GM23338 (cell line): Measurements from ENCODE around the gene GPATCH2. TPM values are rescaled to one million over a fixed set of nuclear protein-coding genes. Genes with fewer than 3 reads are reported as not detected.
A peak's percentile ranks its signal among the peaks of the same experiment; 100 is the strongest.

Source experiments
- ATAC-seq: fragments of 200-7000 bp; cut with Tn5 transposase; 3 replicates; pipeline ENCODE4 v1.9.1; 2020
- DNase-seq: peaks from one replicate; pipeline ENCODE4 v3.0.0-alpha.2; 2015; ENCODE audit warnings: low spot score
- H2AFZ ChIP-seq: fragments of 200-600 bp; sonication (generic); 2 replicates; pipeline ENCODE4 v1.8.0; 2016; ENCODE audit warnings: antibody characterized with exemption, mild to moderate bottlenecking, moderate library complexity
- H3F3A ChIP-seq: fragments of 200-600 bp; sonication (generic); replicated peaks from 2 replicates; pipeline ENCODE4 v1.8.0; 2017; ENCODE audit warnings: antibody characterized with exemption, mixed run types, low read depth
- H3K27ac ChIP-seq: fragments of 200-600 bp; sonication (generic); 2 replicates; pipeline ENCODE4 v1.6.1; 2016; ENCODE audit warnings: low read depth
- H3K27me3 ChIP-seq: fragments of 200-600 bp; sonication (generic); 2 replicates; pipeline ENCODE4 v1.8.0; 2016; ENCODE audit warnings: mild to moderate bottlenecking, mixed run types, moderate library complexity; ENCODE audit not compliant: insufficient read depth
- H3K36me3 ChIP-seq: fragments of 200-600 bp; sonication (generic); 2 replicates; pipeline ENCODE4 v1.8.0; 2016; ENCODE audit warnings: mild to moderate bottlenecking; ENCODE audit not compliant: insufficient read depth
- H3K4me1 ChIP-seq: fragments of 200-600 bp; sonication (generic); 2 replicates; pipeline ENCODE4 v1.8.0; 2016; ENCODE audit warnings: mild to moderate bottlenecking, moderate library complexity; ENCODE audit not compliant: insufficient read depth
- H3K4me2 ChIP-seq: fragments of 200-600 bp; sonication (generic); 2 replicates; pipeline ENCODE4 v1.7.1; 2017; ENCODE audit warnings: mixed run types
- H3K4me3 ChIP-seq: fragments of 200-600 bp; sonication (generic); 2 replicates; pipeline ENCODE4 v1.6.1; 2016; ENCODE audit warnings: mixed run types
- H3K79me2 ChIP-seq: fragments of 200-600 bp; sonication (generic); replicated peaks from 2 replicates; pipeline ENCODE4 v1.8.0; 2017; ENCODE audit warnings: mild to moderate bottlenecking; ENCODE audit not compliant: insufficient read depth
- H3K9me2 ChIP-seq: fragments of 200-600 bp; sonication (generic); 2 replicates; pipeline ENCODE4 v1.8.0; 2017; ENCODE audit not compliant: insufficient read depth
- H4K20me1 ChIP-seq: fragments of 200-600 bp; sonication (generic); replicated peaks from 2 replicates; pipeline ENCODE4 v1.8.0; 2017; ENCODE audit warnings: mild to moderate bottlenecking; ENCODE audit not compliant: insufficient read depth
- H3K27ac Mint-ChIP-seq: 2 replicates; pipeline ENCODE4 v1.8.0; 2020; ENCODE audit warnings: inconsistent platforms, mild to moderate bottlenecking, moderate library complexity, mixed read lengths
- H3K27me3 Mint-ChIP-seq: 3 replicates; pipeline ENCODE4 v1.8.0; 2022; ENCODE audit warnings: low read depth, mild to moderate bottlenecking, moderate library complexity, mixed read lengths, inconsistent platforms; ENCODE audit not compliant: insufficient read depth, poor library complexity
- H3K36me3 Mint-ChIP-seq: 3 replicates; pipeline ENCODE4 v1.8.0; 2021; ENCODE audit warnings: low read depth, mild to moderate bottlenecking, inconsistent platforms, moderate library complexity, mixed read lengths
- H3K4me1 Mint-ChIP-seq: 3 replicates; pipeline ENCODE4 v1.8.0; 2020; ENCODE audit warnings: mild to moderate bottlenecking, inconsistent platforms, mixed read lengths
- H3K4me3 Mint-ChIP-seq: 3 replicates; pipeline ENCODE4 v1.8.0; 2021; ENCODE audit warnings: moderate library complexity, mild to moderate bottlenecking, inconsistent platforms, mixed read lengths
- H3K9me3 Mint-ChIP-seq: 3 replicates; pipeline ENCODE4 v1.8.0; 2020; ENCODE audit warnings: moderate library complexity, mild to moderate bottlenecking, inconsistent platforms, mixed read lengths
- CREB1 ChIP-seq: fragments of 250-450 bp; sonication (Bioruptor Pico); IDR thresholded peaks from 2 replicates; pipeline ENCODE4 v1.5.0; 2020; ENCODE audit warnings: low read depth, mild to moderate bottlenecking, moderate library complexity
- CTCF ChIP-seq, 2 experiments: fragments of 200-600 bp in 1 of 2; sonication (generic) in 1 of 2; conservative IDR thresholded peaks; 2 replicates each; pipeline versions ENCODE4 v1.5.1 to v1.6.1; 2016 to 2017; ENCODE audit warnings: antibody characterized with exemption in 2 of 2, low read depth in 2 of 2, mild to moderate bottlenecking in 2 of 2, moderate library complexity in 1 of 2
- EZH2 ChIP-seq: fragments of 200-600 bp; sonication (generic); IDR thresholded peaks from one replicate; pipeline ENCODE4 v1.8.0; 2017; ENCODE audit warnings: antibody characterized with exemption, mild to moderate bottlenecking, low read depth; ENCODE audit not compliant: unreplicated experiment
- EZH2phosphoT487 ChIP-seq: fragments of 200-600 bp; sonication (generic); IDR thresholded peaks from one replicate; pipeline ENCODE4 v1.8.1; 2018; ENCODE audit warnings: antibody characterized with exemption; ENCODE audit not compliant: unreplicated experiment
- JUNB ChIP-seq: IDR thresholded peaks from one replicate; pipeline ENCODE4 v1.6.1; 2016; ENCODE audit warnings: antibody characterized with exemption; ENCODE audit not compliant: unreplicated experiment
- STAT1 ChIP-seq: IDR thresholded peaks from one replicate; pipeline ENCODE4 v1.6.1; 2016; ENCODE audit warnings: antibody characterized with exemption; ENCODE audit not compliant: unreplicated experiment
- ZNF114 ChIP-seq: fragments of 250-450 bp; sonication (Bioruptor Pico); IDR thresholded peaks from 2 replicates; pipeline ENCODE4 v1.5.0; 2020; ENCODE audit warnings: mild to moderate bottlenecking, moderate library complexity
- ZNF462 ChIP-seq: fragments of 250-450 bp; sonication (Bioruptor Pico); IDR thresholded peaks from 2 replicates; pipeline ENCODE4 v1.5.0; 2020; ENCODE audit warnings: mild to moderate bottlenecking, moderate library complexity
- polyA plus RNA-seq: library from polyadenylated mRNA; unstranded; fragments of >200 nt; fragmentation: Nextera tagmentation; extraction: Ambion mirVana; gene quantifications from 2 replicates; pipeline ENCODE4 v1.2.1, GENCODE V29; 2016
- total RNA-seq: library from RNA; depleted of rRNA; stranded (reverse); fragments of >200 nt; shearing (Covaris generic); gene quantifications from 2 replicates; pipeline ENCODE4 v1.2.3, GENCODE V29; 2014
- TF ChIP-seq, protein P1 (sequence below): IDR thresholded peaks from one replicate; pipeline ENCODE4 v1.6.1; 2018; ENCODE audit warnings: antibody characterized with exemption; ENCODE audit not compliant: unreplicated experiment

The GPATCH2 gene
- total and polyA plus RNA-seq, 2 experiments from 2014 or later = 12.3 to 26.7 TPM

DNA sequence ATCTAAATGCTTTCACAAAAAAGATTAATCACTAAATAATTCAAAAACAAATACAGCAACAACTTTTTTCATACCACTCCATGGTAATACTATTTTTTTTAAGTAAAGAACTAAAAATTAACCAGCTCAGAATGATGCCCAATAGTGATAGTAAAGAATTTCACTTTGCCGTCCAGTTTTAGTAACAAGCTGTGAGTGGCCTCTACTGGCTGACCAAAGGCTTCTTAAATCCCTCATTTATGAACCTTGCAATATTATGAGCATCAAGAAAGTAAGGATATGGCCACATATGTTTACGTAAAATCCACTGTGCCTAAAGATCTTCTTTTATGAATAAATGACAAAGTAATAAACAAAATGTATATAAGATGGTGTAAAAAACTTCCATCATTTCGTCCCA is 108.6 kb downstream of the GPATCH2 start:
- Histone ChIP-seq H3K4me2 (no peak overlapping the region), H3K27ac (no peak overlapping the region), H3K27me3 (no peaks in the 10 kb centered on the region), H3K4me1 (no peaks in the 10 kb centered on the region), H2AFZ (no peak overlapping the region), H3K4me3 (no peak overlapping the region), H3K9me2 (no peaks in the 10 kb centered on the region), H4K20me1 (no peaks in the 10 kb centered on the region), H3K79me2 (no peaks in the 10 kb centered on the region), H3F3A (no peaks in the 10 kb centered on the region), H3K36me3 (no peaks in the 10 kb centered on the region; the same call in 1 of the 2 replicates)
- H3K27ac Mint-ChIP-seq = no peak overlapping the region
- H3K36me3 Mint-ChIP-seq = peaks cover 14% of the 10 kb centered on the region; the same call in 2 of the 3 replicates
- no peaks in the 10 kb centered on the region for H3K27me3 Mint-ChIP-seq
- no peaks in the 10 kb centered on the region for H3K4me1 Mint-ChIP-seq
- no peak overlapping the region for H3K4me3 Mint-ChIP-seq
- TF ChIP-seq EZH2 = no peak
- TF ChIP-seq STAT1 = no peak
- TF ChIP-seq CTCF (conservative IDR thresholded peaks at IDR 0.05; ENCODE audit: low read depth in 2 of 2) = peak in 1 of 2 experiments; percentile 12; a peak in 1 of 4 replicates
- DNase-seq (no peak), ATAC-seq (no peak)
- peaks cover 8% of the 10 kb centered on the region; the same call in 2 of the 3 replicates for H3K9me3 Mint-ChIP-seq

GRCh38 chr1:217521317-217521716 is 109.6 kb downstream of the GPATCH2 start:
- Mint-ChIP-seq H3K27ac (no peak overlapping the region), H3K4me1 (no peaks in the 10 kb centered on the region), H3K4me3 (no peak overlapping the region), H3K9me3 (peaks cover 3% of the 10 kb centered on the region; the same call in 2 of the 3 replicates), H3K36me3 (peaks cover 10% of the 10 kb centered on the region; the same call in 2 of the 3 replicates), H3K27me3 (no peaks in the 10 kb centered on the region)
- no peaks in the 10 kb centered on the region for H3K4me1 ChIP-seq
- no peaks in the 10 kb centered on the region for H3F3A ChIP-seq
- H3K9me2 ChIP-seq = no peaks in the 10 kb centered on the region
- no peak overlapping the region for H3K4me3 ChIP-seq
- no peaks in the 10 kb centered on the region for H4K20me1 ChIP-seq
- no peak for ATAC-seq
- H3K36me3 ChIP-seq = no peaks in the 10 kb centered on the region
- no peak overlapping the region for H2AFZ ChIP-seq
- H3K79me2 ChIP-seq = no peaks in the 10 kb centered on the region
- no peak for TF ChIP-seq STAT1
- TF ChIP-seq, protein P1, sequence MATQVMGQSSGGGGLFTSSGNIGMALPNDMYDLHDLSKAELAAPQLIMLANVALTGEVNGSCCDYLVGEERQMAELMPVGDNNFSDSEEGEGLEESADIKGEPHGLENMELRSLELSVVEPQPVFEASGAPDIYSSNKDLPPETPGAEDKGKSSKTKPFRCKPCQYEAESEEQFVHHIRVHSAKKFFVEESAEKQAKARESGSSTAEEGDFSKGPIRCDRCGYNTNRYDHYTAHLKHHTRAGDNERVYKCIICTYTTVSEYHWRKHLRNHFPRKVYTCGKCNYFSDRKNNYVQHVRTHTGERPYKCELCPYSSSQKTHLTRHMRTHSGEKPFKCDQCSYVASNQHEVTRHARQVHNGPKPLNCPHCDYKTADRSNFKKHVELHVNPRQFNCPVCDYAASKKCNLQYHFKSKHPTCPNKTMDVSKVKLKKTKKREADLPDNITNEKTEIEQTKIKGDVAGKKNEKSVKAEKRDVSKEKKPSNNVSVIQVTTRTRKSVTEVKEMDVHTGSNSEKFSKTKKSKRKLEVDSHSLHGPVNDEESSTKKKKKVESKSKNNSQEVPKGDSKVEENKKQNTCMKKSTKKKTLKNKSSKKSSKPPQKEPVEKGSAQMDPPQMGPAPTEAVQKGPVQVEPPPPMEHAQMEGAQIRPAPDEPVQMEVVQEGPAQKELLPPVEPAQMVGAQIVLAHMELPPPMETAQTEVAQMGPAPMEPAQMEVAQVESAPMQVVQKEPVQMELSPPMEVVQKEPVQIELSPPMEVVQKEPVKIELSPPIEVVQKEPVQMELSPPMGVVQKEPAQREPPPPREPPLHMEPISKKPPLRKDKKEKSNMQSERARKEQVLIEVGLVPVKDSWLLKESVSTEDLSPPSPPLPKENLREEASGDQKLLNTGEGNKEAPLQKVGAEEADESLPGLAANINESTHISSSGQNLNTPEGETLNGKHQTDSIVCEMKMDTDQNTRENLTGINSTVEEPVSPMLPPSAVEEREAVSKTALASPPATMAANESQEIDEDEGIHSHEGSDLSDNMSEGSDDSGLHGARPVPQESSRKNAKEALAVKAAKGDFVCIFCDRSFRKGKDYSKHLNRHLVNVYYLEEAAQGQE = no peak
- TF ChIP-seq JUNB = no peak
- TF ChIP-seq EZH2phosphoT487 = no peak
- TF ChIP-seq ZNF462 (CRISPR knock-in tag) = no peak
- TF ChIP-seq EZH2 = no peak
- no peak for TF ChIP-seq CREB1
- TF ChIP-seq ZNF114 = no peak
- no peak overlapping the region for H3K4me2 ChIP-seq
- DNase-seq = no peak
- no peaks in the 10 kb centered on the region for H3K27me3 ChIP-seq
- no peak overlapping the region for H3K27ac ChIP-seq
